Measurements from ENCODE around the gene LSS. TPM values are rescaled to one million over a fixed set of nuclear protein-coding genes. Genes with fewer than 3 reads are reported as not detected.
A peak's percentile ranks its signal among the peaks of the same experiment; 100 is the strongest.

The LSS gene
- total RNA-seq, 3 donors from 2014 or later (not counting 1 experiment from before 2014, with no cell fraction given), result 59.9 to 82.2 (median 62.7) TPM

GRCh38 chr21:46153247-46154154 is 75.1 kb downstream of the LSS start:
- DNase-seq (peak; percentile 18 to 58), ATAC-seq (peak in 2 of 3 donors; percentile 34 to 71)
- Mint-ChIP-seq H3K27me3 (ENCODE audit: low read depth in 2 of 2) (no peaks in the 10 kb centered on the region), H3K4me1 (no peaks in the 10 kb centered on the region), H3K9me3 (no peaks in the 10 kb centered on the region), H3K4me3 (no peak overlapping the region), H3K36me3 (no peaks in the 10 kb centered on the region), H3K27ac (no peak overlapping the region)
- no peaks in the 10 kb centered on the region for H3K27me3 ChIP-seq (ENCODE audit: control insufficient read depth, insufficient read depth, low read length)
- 48% methylated on average over 33 of the region's 33 CpGs for WGBS (ENCODE audit: insufficient coverage)
- no peak overlapping the region for H3K4me3 ChIP-seq (ENCODE audit: low read length)
- peaks cover 8% of the 10 kb centered on the region for H3K4me1 ChIP-seq (ENCODE audit: control insufficient read depth, insufficient read depth, low read length)
- H3K9me3 ChIP-seq (ENCODE audit: control insufficient read depth, insufficient read depth, low read length), result no peaks in the 10 kb centered on the region
- no peak for TF ChIP-seq CTCF (IDR thresholded peaks at IDR 0.05)
- intact Hi-C loops (cut with micrococcal nuclease), result no loop called here
- no peaks in the 10 kb centered on the region for H3K36me3 ChIP-seq (ENCODE audit: control insufficient read depth, insufficient read depth, low read length)
- H3K27ac ChIP-seq (ENCODE audit: low read length), result no peak overlapping the region

GRCh38 chr21:46152927-46153246 is 75.7 kb downstream of the LSS start:
- ATAC-seq, result peak in 1 of 3 donors; percentile 12
- no peak overlapping the region for H3K4me3 ChIP-seq (ENCODE audit: low read length)
- no peaks in the 10 kb centered on the region for H3K27me3 ChIP-seq (ENCODE audit: control insufficient read depth, insufficient read depth, low read length)
- 61% methylated on average over 18 of the region's 18 CpGs for WGBS (ENCODE audit: insufficient coverage)
- no peak overlapping the region for H3K27ac ChIP-seq (ENCODE audit: low read length)
- intact Hi-C loops (cut with micrococcal nuclease), result no loop called here
- Mint-ChIP-seq H3K9me3 (no peaks in the 10 kb centered on the region), H3K36me3 (no peaks in the 10 kb centered on the region), H3K27ac (no peak overlapping the region), H3K4me1 (no peaks in the 10 kb centered on the region), H3K27me3 (ENCODE audit: low read depth in 2 of 2) (no peaks in the 10 kb centered on the region), H3K4me3 (no peak overlapping the region)
- H3K36me3 ChIP-seq (ENCODE audit: control insufficient read depth, insufficient read depth, low read length), result no peaks in the 10 kb centered on the region
- TF ChIP-seq CTCF (IDR thresholded peaks at IDR 0.05), result no peak
- H3K4me1 ChIP-seq (ENCODE audit: control insufficient read depth, insufficient read depth, low read length), result peaks cover 8% of the 10 kb centered on the region
- no peaks in the 10 kb centered on the region for H3K9me3 ChIP-seq (ENCODE audit: control insufficient read depth, insufficient read depth, low read length)
- peak in 1 of 2 donors; percentile 8 for DNase-seq

GRCh38 chr21:46151989-46152926 is 76.3 kb downstream of the LSS start:
- Histone ChIP-seq H3K36me3 (ENCODE audit: control insufficient read depth, insufficient read depth, low read length) (no peaks in the 10 kb centered on the region), H3K27me3 (ENCODE audit: control insufficient read depth, insufficient read depth, low read length) (no peaks in the 10 kb centered on the region), H3K9me3 (ENCODE audit: control insufficient read depth, insufficient read depth, low read length) (no peaks in the 10 kb centered on the region), H3K27ac (ENCODE audit: low read length) (no peak overlapping the region), H3K4me1 (ENCODE audit: control insufficient read depth, insufficient read depth, low read length) (peaks cover 8% of the 10 kb centered on the region), H3K4me3 (ENCODE audit: low read length) (no peak overlapping the region)
- DNase-seq, result no peak
- WGBS (ENCODE audit: insufficient coverage), result 93% methylated on average over 45 of the region's 45 CpGs
- Mint-ChIP-seq H3K36me3 (no peaks in the 10 kb centered on the region), H3K4me3 (no peak overlapping the region), H3K4me1 (no peaks in the 10 kb centered on the region), H3K9me3 (no peaks in the 10 kb centered on the region), H3K27me3 (ENCODE audit: low read depth in 2 of 2) (no peaks in the 10 kb centered on the region), H3K27ac (no peak overlapping the region)
- ATAC-seq, result no peak
- intact Hi-C loops (cut with micrococcal nuclease), result no loop called here
- no peak for TF ChIP-seq CTCF (IDR thresholded peaks at IDR 0.05)

Data from natural killer cell (primary cell).